WTC11 (cell line): ENCODE results near the gene TST. TPM values are rescaled to one million over a fixed set of nuclear protein-coding genes. Genes with fewer than 3 reads are reported as not detected.

Experiments
- ATAC-seq: fragments of 200-7000 bp; cut with Tn5 transposase; 2 replicates; pipeline ENCODE4 v1.10.0; 2021; ENCODE audit warnings: mild to moderate bottlenecking, moderate library complexity
- CTCF ChIA-PET: fragments of 300-600 bp; sonication (Branson Sonifier 250); formaldehyde crosslinking; loops from one replicate; lab custom pipeline; 2021; ENCODE audit warnings: antibody characterized with exemption; lab: Charles Lee
- POLR2A ChIA-PET: fragments of 350-600 bp; sonication (Branson Sonifier 250); formaldehyde crosslinking; loops from one replicate; lab custom pipeline; 2021; ENCODE audit warnings: antibody characterized with exemption; lab: Charles Lee
- DNase-seq: peaks from one replicate; pipeline ENCODE4 v3.0.0; 2021; ENCODE audit warnings: low spot score
- H3K27ac Mint-ChIP-seq: 2 replicates; pipeline ENCODE4 v1.8.0; 2021; ENCODE audit warnings: mixed read lengths
- H3K27me3 Mint-ChIP-seq: 2 replicates; pipeline ENCODE4 v1.8.0; 2021; ENCODE audit warnings: low read depth, mild to moderate bottlenecking, moderate library complexity, mixed read lengths
- H3K36me3 Mint-ChIP-seq: 2 replicates; pipeline ENCODE4 v1.8.0; 2021; ENCODE audit warnings: mixed read lengths
- H3K4me1 Mint-ChIP-seq: 2 replicates; pipeline ENCODE4 v1.8.0; 2022; ENCODE audit warnings: mixed read lengths
- H3K4me3 Mint-ChIP-seq: 2 replicates; pipeline ENCODE4 v1.8.0; 2021; ENCODE audit warnings: mild to moderate bottlenecking, moderate library complexity, mixed read lengths
- H3K9me3 Mint-ChIP-seq: 2 replicates; pipeline ENCODE4 v1.8.0; 2021; ENCODE audit warnings: mixed read lengths
- AFF4 ChIP-seq: sonication (generic); formaldehyde crosslinking; IDR thresholded peaks from 2 replicates; pipeline ENCODE4 v1.8.1; 2023; ENCODE audit warnings: mild to moderate bottlenecking, missing genetic modification reagents, borderline replicate concordance
- CBFB ChIP-seq: sonication (generic); formaldehyde crosslinking; IDR thresholded peaks from 2 replicates; pipeline ENCODE4 v1.8.1; 2022; ENCODE audit warnings: mild to moderate bottlenecking, low read depth, missing genetic modification reagents
- FOXP1 ChIP-seq: sonication (generic); formaldehyde crosslinking; IDR thresholded peaks from 2 replicates; pipeline ENCODE4 v1.8.0; 2022; ENCODE audit warnings: missing genetic modification reagents, mild to moderate bottlenecking, moderate library complexity, borderline replicate concordance
- GRHL2 ChIP-seq: fragments of 250-450 bp; sonication (Bioruptor Pico); IDR thresholded peaks from 2 replicates; pipeline ENCODE4 v1.8.0; 2022; ENCODE audit warnings: mild to moderate bottlenecking, moderate library complexity; ENCODE audit not compliant: insufficient replicate concordance, severe bottlenecking
- GTF2I ChIP-seq: fragments of 250-450 bp; sonication (Bioruptor Pico); conservative IDR thresholded peaks from 2 replicates; pipeline ENCODE4 v1.4.0; 2021; ENCODE audit warnings: mild to moderate bottlenecking
- KAT7 ChIP-seq: sonication (generic); formaldehyde crosslinking; IDR thresholded peaks from 2 replicates; pipeline ENCODE4 v1.8.1; 2023; ENCODE audit warnings: missing genetic modification reagents, mild to moderate bottlenecking, borderline replicate concordance
- NFYB ChIP-seq: sonication (generic); formaldehyde crosslinking; conservative IDR thresholded peaks from 2 replicates; pipeline ENCODE4 v1.8.0; 2022; ENCODE audit warnings: low read depth, missing genetic modification reagents
- NR3C1 ChIP-seq: sonication (generic); formaldehyde crosslinking; conservative IDR thresholded peaks from 2 replicates; pipeline ENCODE4 v1.8.1; 2023; ENCODE audit warnings: low read depth, mild to moderate bottlenecking, missing genetic modification reagents
- SMAD4 ChIP-seq: sonication (generic); formaldehyde crosslinking; IDR thresholded peaks from 2 replicates; pipeline ENCODE4 v1.8.0; 2022; ENCODE audit warnings: mild to moderate bottlenecking, missing genetic modification reagents
- SP1 ChIP-seq: sonication (generic); formaldehyde crosslinking; conservative IDR thresholded peaks from 2 replicates; pipeline ENCODE4 v1.8.1; 2022; ENCODE audit warnings: missing genetic modification reagents
- TCF7 ChIP-seq: sonication (generic); formaldehyde crosslinking; IDR thresholded peaks from 2 replicates; pipeline ENCODE4 v1.8.0; 2022; ENCODE audit warnings: mild to moderate bottlenecking, low read depth, missing genetic modification reagents, moderate library complexity
- TEAD4 ChIP-seq: sonication (generic); formaldehyde crosslinking; IDR thresholded peaks from 2 replicates; pipeline ENCODE4 v1.8.0; 2022; ENCODE audit warnings: mild to moderate bottlenecking, missing genetic modification reagents
- ZBTB43 ChIP-seq: sonication (generic); formaldehyde crosslinking; IDR thresholded peaks from 2 replicates; pipeline ENCODE4 v1.8.1; 2023; ENCODE audit warnings: mild to moderate bottlenecking, missing genetic modification reagents
- ZNF138 ChIP-seq: sonication (generic); formaldehyde crosslinking; conservative IDR thresholded peaks from 2 replicates; pipeline ENCODE4 v1.8.1; 2022; ENCODE audit warnings: mild to moderate bottlenecking, moderate library complexity, missing genetic modification reagents
- ZNF232 ChIP-seq: sonication (generic); formaldehyde crosslinking; IDR thresholded peaks from 2 replicates; pipeline ENCODE4 v1.8.0; 2022; ENCODE audit warnings: mild to moderate bottlenecking, missing genetic modification reagents
- ZNF281 ChIP-seq: sonication (generic); formaldehyde crosslinking; IDR thresholded peaks from 2 replicates; pipeline ENCODE4 v1.8.0; 2023; ENCODE audit warnings: mild to moderate bottlenecking, missing genetic modification reagents
- ZNF396 ChIP-seq: fragments of 250-450 bp; sonication (Bioruptor Pico); IDR thresholded peaks from 2 replicates; pipeline ENCODE4 v1.8.0; 2021; ENCODE audit warnings: mild to moderate bottlenecking, moderate library complexity, borderline replicate concordance
- ZNF423 ChIP-seq: fragments of 250-450 bp; sonication (Bioruptor Pico); IDR thresholded peaks from 2 replicates; pipeline ENCODE4 v2.1.2; 2022; ENCODE audit warnings: mild to moderate bottlenecking, moderate library complexity
- ZNF671 ChIP-seq: fragments of 250-450 bp; sonication (Bioruptor Pico); IDR thresholded peaks from 2 replicates; pipeline ENCODE4 v1.8.0; 2021; ENCODE audit warnings: mild to moderate bottlenecking
- total RNA-seq: library from RNA; stranded (reverse); gene quantifications from 3 replicates; pipeline ENCODE4 v1.2.3, GENCODE V29; 2021
- TF ChIP-seq, protein P1 (sequence below): fragments of 250-450 bp; sonication (Bioruptor Pico); IDR thresholded peaks from 2 replicates; pipeline ENCODE4 v1.9.0; 2021; ENCODE audit warnings: mild to moderate bottlenecking
- TF ChIP-seq, protein P2 (sequence below): sonication (generic); formaldehyde crosslinking; IDR thresholded peaks from 2 replicates; pipeline ENCODE4 v1.8.0; 2022; ENCODE audit warnings: mild to moderate bottlenecking, missing genetic modification reagents
- TF ChIP-seq, protein P3 (sequence below): sonication (generic); formaldehyde crosslinking; IDR thresholded peaks from 2 replicates; pipeline ENCODE4 v1.8.0; 2022; ENCODE audit warnings: mild to moderate bottlenecking, missing genetic modification reagents
- TF ChIP-seq, protein P4 (sequence below): fragments of 250-450 bp; sonication (Bioruptor Pico); IDR thresholded peaks from 2 replicates; pipeline ENCODE4 v1.9.0; 2021; ENCODE audit warnings: moderate library complexity, mild to moderate bottlenecking, inconsistent platforms, borderline replicate concordance

TST gene
- total RNA-seq, 1 experiment from 2014 or later, result 24.4 TPM

- peaks cover 3% of the 10 kb centered on the region; the same call in 1 of the 2 replicates for H3K36me3 Mint-ChIP-seq
- ATAC-seq (peak; percentile 88), DNase-seq (peak; percentile 60)
- peaks cover 9% of the 10 kb centered on the region for H3K27me3 Mint-ChIP-seq
- H3K4me3 Mint-ChIP-seq, result peak within 1 kb of the TSS; percentile 74
- no peaks in the 10 kb centered on the region for H3K9me3 Mint-ChIP-seq
- ChIA-PET POLR2A (interaction anchor here (0.6 to 0.7 kb wide), 2 partner anchors 22 to 388 kb away, joined by 3 read pairs; no protein-coding TSS in a partner anchor), CTCF (interaction anchor here (0.6 to 2.3 kb wide), 17 partner anchors 10 to 377 kb away, joined by 3 to 13 read pairs (median 4); partner anchors contain the start of gene TST)
- peaks cover 9% of the 10 kb centered on the region for H3K4me1 Mint-ChIP-seq
- no peak within 1 kb of the TSS for H3K27ac Mint-ChIP-seq
- TF ChIP-seq, protein P1, sequence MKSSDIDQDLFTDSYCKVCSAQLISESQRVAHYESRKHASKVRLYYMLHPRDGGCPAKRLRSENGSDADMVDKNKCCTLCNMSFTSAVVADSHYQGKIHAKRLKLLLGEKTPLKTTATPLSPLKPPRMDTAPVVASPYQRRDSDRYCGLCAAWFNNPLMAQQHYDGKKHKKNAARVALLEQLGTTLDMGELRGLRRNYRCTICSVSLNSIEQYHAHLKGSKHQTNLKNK (CRISPR knock-in tag), result no peak
- TF ChIP-seq NFYB (CRISPR knock-in tag), result no peak
- no peak for TF ChIP-seq ZNF671 (CRISPR knock-in tag)
- TF ChIP-seq, protein P2, sequence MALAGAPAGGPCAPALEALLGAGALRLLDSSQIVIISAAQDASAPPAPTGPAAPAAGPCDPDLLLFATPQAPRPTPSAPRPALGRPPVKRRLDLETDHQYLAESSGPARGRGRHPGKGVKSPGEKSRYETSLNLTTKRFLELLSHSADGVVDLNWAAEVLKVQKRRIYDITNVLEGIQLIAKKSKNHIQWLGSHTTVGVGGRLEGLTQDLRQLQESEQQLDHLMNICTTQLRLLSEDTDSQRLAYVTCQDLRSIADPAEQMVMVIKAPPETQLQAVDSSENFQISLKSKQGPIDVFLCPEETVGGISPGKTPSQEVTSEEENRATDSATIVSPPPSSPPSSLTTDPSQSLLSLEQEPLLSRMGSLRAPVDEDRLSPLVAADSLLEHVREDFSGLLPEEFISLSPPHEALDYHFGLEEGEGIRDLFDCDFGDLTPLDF (CRISPR knock-in tag), result no peak
- TF ChIP-seq CBFB, result no peak
- no peak for TF ChIP-seq KAT7 (CRISPR knock-in tag)
- TF ChIP-seq TCF7 (CRISPR knock-in tag), result no peak
- no peak for TF ChIP-seq SMAD4 (CRISPR knock-in tag)
- TF ChIP-seq ZNF232, result 0 out of 2 replicates have a peak, but pooled peaks have one; percentile 23
- no peak for TF ChIP-seq TEAD4 (CRISPR knock-in tag)
- no peak for TF ChIP-seq ZNF138 (CRISPR knock-in tag)
- no peak for TF ChIP-seq ZNF423 (CRISPR knock-in tag)
- TF ChIP-seq ZNF396 (CRISPR knock-in tag), result no peak
- TF ChIP-seq ZBTB43, result no peak
- no peak for TF ChIP-seq ZNF281 (CRISPR knock-in tag)
- peak; percentile 59; the same call in 1 of the 2 replicates for TF ChIP-seq SP1 (CRISPR knock-in tag)
- TF ChIP-seq, protein P3, sequence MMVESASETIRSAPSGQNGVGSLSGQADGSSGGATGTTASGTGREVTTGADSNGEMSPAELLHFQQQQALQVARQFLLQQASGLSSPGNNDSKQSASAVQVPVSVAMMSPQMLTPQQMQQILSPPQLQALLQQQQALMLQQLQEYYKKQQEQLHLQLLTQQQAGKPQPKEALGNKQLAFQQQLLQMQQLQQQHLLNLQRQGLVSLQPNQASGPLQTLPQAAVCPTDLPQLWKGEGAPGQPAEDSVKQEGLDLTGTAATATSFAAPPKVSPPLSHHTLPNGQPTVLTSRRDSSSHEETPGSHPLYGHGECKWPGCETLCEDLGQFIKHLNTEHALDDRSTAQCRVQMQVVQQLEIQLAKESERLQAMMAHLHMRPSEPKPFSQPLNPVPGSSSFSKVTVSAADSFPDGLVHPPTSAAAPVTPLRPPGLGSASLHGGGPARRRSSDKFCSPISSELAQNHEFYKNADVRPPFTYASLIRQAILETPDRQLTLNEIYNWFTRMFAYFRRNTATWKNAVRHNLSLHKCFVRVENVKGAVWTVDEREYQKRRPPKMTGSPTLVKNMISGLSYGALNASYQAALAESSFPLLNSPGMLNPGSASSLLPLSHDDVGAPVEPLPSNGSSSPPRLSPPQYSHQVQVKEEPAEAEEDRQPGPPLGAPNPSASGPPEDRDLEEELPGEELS (CRISPR knock-in tag), result peak; percentile 66; the same call in 1 of the 2 replicates
- TF ChIP-seq AFF4, result no peak
- no peak for TF ChIP-seq NR3C1 (CRISPR knock-in tag)
- TF ChIP-seq, protein P4, sequence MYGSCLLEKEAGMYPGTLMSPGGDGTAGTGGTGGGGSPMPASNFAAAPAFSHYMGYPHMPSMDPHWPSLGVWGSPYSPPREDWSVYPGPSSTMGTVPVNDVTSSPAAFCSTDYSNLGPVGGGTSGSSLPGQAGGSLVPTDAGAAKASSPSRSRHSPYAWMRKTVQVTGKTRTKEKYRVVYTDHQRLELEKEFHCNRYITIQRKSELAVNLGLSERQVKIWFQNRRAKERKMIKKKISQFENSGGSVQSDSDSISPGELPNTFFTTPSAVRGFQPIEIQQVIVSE (CRISPR knock-in tag), result no peak
- no peak for TF ChIP-seq GRHL2 (CRISPR knock-in tag)
- TF ChIP-seq GTF2I (CRISPR knock-in tag), result no peak
- TF ChIP-seq FOXP1 (CRISPR knock-in tag), result 0 out of 2 replicates have a peak, but pooled peaks have one; percentile 25
Measured at GRCh38 chr22:37051391-37052385, 32.4 kb upstream of the TST start, which contains the start of gene KCTD17. KCTD17 (plus strand) TSS chr22:37051742; CDS start chr22:37051761, 19 bp downstream.
